ENCODE data around the gene DGKB. TPM values are rescaled to one million over a fixed set of nuclear protein-coding genes. Genes with fewer than 3 reads are reported as not detected.

DGKB gene
- total RNA-seq, 4 donors from 2014 or later, result 0.78 to 2.5 (median 1.5) TPM

- H3K4me3 ChIP-seq, result no peak overlapping the region
- no peaks in the 10 kb centered on the region for H3K27me3 ChIP-seq
- H3K9me3 ChIP-seq, result no peaks in the 10 kb centered on the region
- TF ChIP-seq EP300 (IDR thresholded peaks at IDR 0.05), result no peak
- TF ChIP-seq CTCF (IDR thresholded peaks at IDR 0.05), result no peak
- TF ChIP-seq POLR2A (IDR thresholded peaks at IDR 0.05), result no peak
- WGBS, 2 donors, result 71 to 79% methylated on average over 4 of the region's 4 CpGs
- H3K27ac ChIP-seq, result no peak overlapping the region
- no peak for DNase-seq (ENCODE audit: low spot score in 2 of 2)
- no peaks in the 10 kb centered on the region for H3K36me3 ChIP-seq
- peaks cover 0 to 16% (median 0%) of the 10 kb centered on the region in 4 donors for H3K4me1 ChIP-seq
Measured at GRCh38 chr7:14905764-14906163, 3.2 kb upstream of the DGKB start.

GRCh38 chr7:14900051-14900450, 2.5 kb downstream of the DGKB start:
- WGBS, 2 donors, result 82 to 92% methylated on average over 4 of the region's 4 CpGs
- DNase-seq (ENCODE audit: low spot score in 2 of 2), result no peak
- Histone ChIP-seq H3K9me3 (no peaks in the 10 kb centered on the region), H3K4me1 (peaks cover 0 to 16% (median 0%) of the 10 kb centered on the region in 4 donors), H3K36me3 (no peaks in the 10 kb centered on the region), H3K27ac (no peak overlapping the region), H3K4me3 (no peak overlapping the region), H3K27me3 (no peaks in the 10 kb centered on the region)
- TF ChIP-seq CTCF (IDR thresholded peaks at IDR 0.05) (no peak), POLR2A (IDR thresholded peaks at IDR 0.05) (no peak)

GRCh38 chr7:14899030-14899429, 3.5 kb downstream of the DGKB start:
- H3K4me3 ChIP-seq, result no peak overlapping the region
- peaks cover 0 to 16% (median 0%) of the 10 kb centered on the region in 4 donors for H3K4me1 ChIP-seq
- 77 to 78% methylated on average over 3 of the region's 3 CpGs for WGBS, 2 donors
- no peaks in the 10 kb centered on the region for H3K9me3 ChIP-seq
- H3K27me3 ChIP-seq, result no peaks in the 10 kb centered on the region
- DNase-seq (ENCODE audit: low spot score in 2 of 2), result no peak
- no peak overlapping the region for H3K27ac ChIP-seq
- TF ChIP-seq CTCF (IDR thresholded peaks at IDR 0.05) (no peak), EP300 (IDR thresholded peaks at IDR 0.05) (no peak), POLR2A (IDR thresholded peaks at IDR 0.05) (no peak)
- no peaks in the 10 kb centered on the region for H3K36me3 ChIP-seq

GRCh38 chr7:14896461-14896860, 6.1 kb downstream of the DGKB start:
- no peaks in the 10 kb centered on the region for H3K4me1 ChIP-seq
- no peak for DNase-seq (ENCODE audit: low spot score in 2 of 2)
- H3K4me3 ChIP-seq, result no peak overlapping the region
- no peaks in the 10 kb centered on the region for H3K27me3 ChIP-seq
- H3K27ac ChIP-seq, result no peak overlapping the region
- no peaks in the 10 kb centered on the region for H3K36me3 ChIP-seq
- H3K9me3 ChIP-seq, result no peaks in the 10 kb centered on the region
- 94 to 95% methylated on average over 2 of the region's 2 CpGs for WGBS, 2 donors
- TF ChIP-seq CTCF (IDR thresholded peaks at IDR 0.05), result no peak
- no peak for TF ChIP-seq POLR2A (IDR thresholded peaks at IDR 0.05)
- TF ChIP-seq EP300 (IDR thresholded peaks at IDR 0.05), result no peak

GRCh38 chr7:14894826-14895225, 7.7 kb downstream of the DGKB start:
- Histone ChIP-seq H3K27ac (no peak overlapping the region), H3K27me3 (no peaks in the 10 kb centered on the region), H3K36me3 (no peaks in the 10 kb centered on the region), H3K4me1 (no peaks in the 10 kb centered on the region), H3K4me3 (no peak overlapping the region), H3K9me3 (no peaks in the 10 kb centered on the region)
- TF ChIP-seq CTCF (IDR thresholded peaks at IDR 0.05), result no peak
- TF ChIP-seq EP300 (IDR thresholded peaks at IDR 0.05), result no peak
- no peak for TF ChIP-seq POLR2A (IDR thresholded peaks at IDR 0.05)
- no peak for DNase-seq (ENCODE audit: low spot score in 2 of 2)
